ENCODE results near the gene ATXN7. TPM values are rescaled to one million over a fixed set of nuclear protein-coding genes. Genes with fewer than 3 reads are reported as not detected.

The ATXN7 gene
- polyA plus RNA-seq, 3 donors from 2014 or later, result 5.5 to 11.3 (median 6.0) TPM

DNA sequence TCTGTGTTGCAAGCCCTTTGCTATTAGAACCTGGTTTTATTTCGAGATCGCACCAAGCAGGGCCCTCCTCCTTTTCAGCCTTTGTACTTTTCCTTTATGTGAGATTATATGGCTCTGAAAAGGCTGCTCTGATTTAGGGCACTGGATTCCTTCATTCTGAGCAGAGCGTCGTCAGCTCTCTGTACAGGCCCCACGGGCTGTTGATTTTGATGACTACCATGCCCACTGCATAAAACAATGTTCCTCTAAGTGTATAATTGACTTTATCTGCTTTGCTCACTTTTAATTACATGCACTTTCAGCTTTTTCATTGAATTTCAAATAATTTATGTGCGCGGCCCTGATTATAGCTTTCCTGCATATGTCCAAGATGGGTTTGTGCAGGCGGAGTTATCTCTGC is 164.0 kb downstream of the ATXN7 start:
- no peak overlapping the region for H3K27ac Mint-ChIP-seq
- H3K4me1 Mint-ChIP-seq, result peaks cover 23 to 26% of the 10 kb centered on the region in 2 donors
- H3K4me3 Mint-ChIP-seq, result no peak overlapping the region

DNA sequence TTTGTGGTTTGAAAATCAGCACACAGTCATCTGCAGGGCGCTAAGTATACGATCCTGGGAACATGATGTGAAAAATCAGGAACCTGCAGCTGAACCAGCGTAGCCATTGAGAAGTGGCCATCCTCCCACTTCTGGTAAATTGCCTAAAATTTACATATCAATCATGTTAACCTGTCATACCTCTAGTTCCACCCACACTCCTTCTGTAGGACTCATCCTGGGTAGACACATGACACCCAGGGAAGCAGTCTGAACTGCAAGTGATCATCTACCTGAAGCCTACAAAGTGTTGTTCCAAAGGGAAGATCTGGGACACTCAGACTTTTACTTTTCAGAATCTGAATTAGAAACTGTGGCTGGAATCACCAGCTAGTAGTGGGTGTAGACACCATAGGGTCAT is 165.1 kb downstream of the ATXN7 start:
- Mint-ChIP-seq H3K27ac (no peak overlapping the region), H3K4me3 (peak overlapping the region in 1 of 5 donors; percentile 0), H3K36me3 (no peaks in the 10 kb centered on the region), H3K4me1 (peaks cover 17 to 19% of the 10 kb centered on the region in 2 donors), H3K27me3 (ENCODE audit: low read depth in 3 of 3) (peaks cover 7 to 11% (median 9%) of the 10 kb centered on the region in 3 donors), H3K9me3 (peaks cover 0 to 2% (median 0%) of the 10 kb centered on the region in 6 donors)
- no peak for DNase-seq

More for the DNA sequence above, 164.0 kb downstream of the ATXN7 start:
- DNase-seq, result no peak
- H3K36me3 Mint-ChIP-seq, result no peaks in the 10 kb centered on the region
- H3K27me3 Mint-ChIP-seq (ENCODE audit: low read depth in 3 of 3), result peaks cover 7 to 14% (median 13%) of the 10 kb centered on the region in 3 donors
- peaks cover 0 to 2% (median 0%) of the 10 kb centered on the region in 6 donors for H3K9me3 Mint-ChIP-seq

DNA sequence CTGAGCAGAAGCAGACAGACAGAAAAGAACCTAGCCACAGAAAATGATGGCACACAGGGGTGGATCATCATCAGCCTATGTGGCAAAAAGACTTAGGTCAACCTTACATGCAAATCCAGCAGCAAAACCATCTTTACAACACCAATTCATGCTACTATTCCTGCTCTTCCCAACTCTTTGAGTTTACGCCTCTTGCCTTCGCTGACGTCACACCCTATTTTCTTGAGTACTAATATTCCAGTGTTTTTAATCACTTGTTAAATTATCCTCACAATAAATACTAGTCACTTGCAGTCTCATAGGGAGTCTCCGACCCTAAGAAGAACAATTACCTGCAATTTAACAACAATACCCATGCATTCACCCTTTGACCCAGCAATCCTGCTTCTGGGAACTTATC is 165.6 kb downstream of the ATXN7 start:
- no peak overlapping the region for H3K4me3 Mint-ChIP-seq
- DNase-seq, result no peak
- peaks cover 7 to 13% (median 11%) of the 10 kb centered on the region in 3 donors for H3K27me3 Mint-ChIP-seq (ENCODE audit: low read depth in 3 of 3)
- peaks cover 0 to 4% (median 0%) of the 10 kb centered on the region in 6 donors for H3K9me3 Mint-ChIP-seq
- H3K4me1 Mint-ChIP-seq, result peaks cover 11 to 13% of the 10 kb centered on the region in 2 donors
- H3K27ac Mint-ChIP-seq, result no peak overlapping the region
- H3K36me3 Mint-ChIP-seq, result no peaks in the 10 kb centered on the region

DNA sequence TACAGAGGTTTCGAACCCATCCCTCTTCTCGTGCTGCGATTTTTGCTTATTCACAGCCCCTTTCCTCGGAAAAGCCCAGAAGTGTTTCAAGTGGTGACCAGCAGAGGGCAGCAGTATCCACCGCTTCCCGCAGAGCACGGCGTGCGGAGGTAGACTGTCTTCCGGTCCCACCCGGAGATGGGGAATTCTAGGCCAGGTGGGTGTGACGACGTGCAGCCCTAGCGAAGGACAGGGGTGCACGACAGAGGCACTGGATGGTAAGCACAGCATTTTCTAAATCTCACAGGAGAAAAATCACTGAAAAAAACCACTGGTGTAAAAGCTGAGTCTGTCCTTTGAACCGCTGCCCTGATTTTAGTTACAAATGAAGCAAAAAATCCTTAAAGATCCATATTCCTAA is 167.1 kb downstream of the ATXN7 start:
- peak; percentile 62 to 66 (median 63) for DNase-seq
- Mint-ChIP-seq H3K4me3 (peak overlapping the region; percentile 84 to 94 (median 90)), H3K9me3 (peaks cover 0 to 4% (median 0%) of the 10 kb centered on the region in 6 donors), H3K27ac (peak overlapping the region; percentile 5 to 79 (median 66)), H3K36me3 (no peaks in the 10 kb centered on the region), H3K4me1 (peaks cover 8 to 10% of the 10 kb centered on the region in 2 donors), H3K27me3 (ENCODE audit: low read depth in 3 of 3) (peaks cover 7 to 14% (median 11%) of the 10 kb centered on the region in 3 donors)

DNA sequence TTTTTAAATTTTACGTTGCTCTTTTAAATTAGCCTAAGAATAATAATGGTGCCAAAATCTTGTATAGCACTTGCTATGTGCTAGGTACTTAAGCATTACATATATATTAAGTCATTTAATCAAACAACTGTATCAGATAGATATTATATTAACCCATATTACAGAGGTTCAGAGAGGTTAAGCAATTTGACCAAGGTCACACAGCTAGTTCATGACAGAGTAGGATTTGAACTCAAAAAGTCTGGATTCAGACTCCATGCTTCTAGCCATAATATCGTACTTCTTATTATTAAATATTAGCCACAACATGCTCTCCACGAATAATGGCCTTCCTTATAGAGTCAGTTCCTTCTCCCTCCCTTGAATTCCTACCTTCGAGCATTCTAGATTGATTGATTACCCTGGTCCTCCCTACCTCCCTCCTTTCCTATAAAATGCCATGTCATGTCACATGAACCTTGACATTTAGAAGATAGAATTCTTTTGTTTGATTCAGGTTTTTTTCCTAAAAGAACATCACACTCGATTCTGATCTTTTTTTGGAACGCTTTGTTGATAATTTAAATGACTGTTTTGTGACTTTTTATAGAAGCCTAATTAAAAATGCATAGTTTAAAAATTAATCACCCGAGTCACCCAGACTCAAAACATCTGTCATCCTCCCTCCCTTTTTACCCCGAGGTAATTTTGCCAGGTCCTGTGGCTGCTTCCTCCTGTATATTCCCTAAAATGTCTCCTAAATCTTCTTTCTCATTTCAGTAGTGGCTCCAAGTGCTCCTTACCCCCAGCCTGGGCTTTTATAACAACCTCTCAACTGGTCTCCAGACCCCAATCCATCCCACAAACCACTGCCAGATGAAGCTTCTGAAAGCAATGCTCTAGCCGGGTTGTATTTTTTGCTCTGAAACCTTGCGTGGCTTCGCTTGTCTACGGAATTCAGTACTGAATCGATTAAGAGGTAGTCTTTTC is 168.2 kb downstream of the ATXN7 start:
- H3K36me3 Mint-ChIP-seq, result no peaks in the 10 kb centered on the region
- peaks cover 8 to 10% of the 10 kb centered on the region in 2 donors for H3K4me1 Mint-ChIP-seq
- H3K27me3 Mint-ChIP-seq (ENCODE audit: low read depth in 3 of 3), result peaks cover 7 to 14% (median 13%) of the 10 kb centered on the region in 3 donors
- peak overlapping the region in 3 of 5 donors; percentile 9 to 93 (median 27) for H3K4me3 Mint-ChIP-seq
- H3K27ac Mint-ChIP-seq, result no peak overlapping the region
- no peak for DNase-seq
- H3K9me3 Mint-ChIP-seq, result peaks cover 0 to 4% (median 0%) of the 10 kb centered on the region in 6 donors

DNA sequence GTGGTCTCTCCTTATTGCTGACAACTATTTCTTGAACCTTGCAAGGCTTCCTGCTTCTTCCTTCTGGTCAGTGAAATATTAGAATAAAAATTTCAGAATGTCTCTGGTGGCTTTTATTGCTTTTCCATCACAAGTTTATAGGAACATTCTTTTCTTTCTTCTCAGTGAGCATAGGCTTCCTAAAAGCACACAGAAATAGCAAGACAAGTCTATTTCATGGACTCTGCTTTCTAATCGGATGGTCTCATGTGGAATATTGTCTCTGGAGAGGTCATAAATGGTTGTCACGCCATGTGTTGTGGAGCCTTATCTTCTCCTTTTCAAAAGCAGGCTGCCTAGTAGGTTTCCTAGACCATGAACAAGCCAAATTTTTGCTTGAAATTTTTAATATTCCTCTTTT is 169.4 kb downstream of the ATXN7 start:
- H3K9me3 Mint-ChIP-seq, result peaks cover 0 to 4% (median 0%) of the 10 kb centered on the region in 6 donors

DNA sequence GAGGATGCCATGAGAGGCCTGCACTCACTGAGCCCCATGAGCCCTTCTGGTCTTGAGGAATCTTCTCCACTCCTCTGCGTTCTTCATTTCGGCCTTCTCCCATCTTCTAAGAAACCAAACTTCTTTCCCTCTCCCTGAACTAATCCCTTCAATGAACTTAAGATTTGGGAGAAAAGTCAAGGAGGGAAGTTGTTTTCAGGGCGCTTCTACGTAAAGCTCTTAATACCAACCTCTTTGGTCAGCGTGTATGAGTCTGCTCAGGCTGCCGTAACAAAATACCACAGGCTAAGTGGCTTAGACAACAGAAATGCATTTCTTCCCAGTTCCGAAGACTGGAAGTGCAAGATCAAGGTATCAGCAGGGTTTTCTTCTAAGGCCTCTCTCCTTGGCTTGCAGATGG is 173.4 kb downstream of the ATXN7 start:
- peaks cover 0 to 9% (median 7%) of the 10 kb centered on the region in 3 donors for H3K27me3 Mint-ChIP-seq (ENCODE audit: low read depth in 3 of 3)

More for the DNA sequence above, 169.4 kb downstream of the ATXN7 start:
- no peak overlapping the region for H3K27ac Mint-ChIP-seq
- H3K27me3 Mint-ChIP-seq (ENCODE audit: low read depth in 3 of 3), result peaks cover 3 to 12% (median 11%) of the 10 kb centered on the region in 3 donors
- DNase-seq, result no peak
- no peaks in the 10 kb centered on the region for H3K36me3 Mint-ChIP-seq
- H3K4me3 Mint-ChIP-seq, result no peak overlapping the region
- H3K4me1 Mint-ChIP-seq, result peaks cover 8 to 10% of the 10 kb centered on the region in 2 donors

DNA sequence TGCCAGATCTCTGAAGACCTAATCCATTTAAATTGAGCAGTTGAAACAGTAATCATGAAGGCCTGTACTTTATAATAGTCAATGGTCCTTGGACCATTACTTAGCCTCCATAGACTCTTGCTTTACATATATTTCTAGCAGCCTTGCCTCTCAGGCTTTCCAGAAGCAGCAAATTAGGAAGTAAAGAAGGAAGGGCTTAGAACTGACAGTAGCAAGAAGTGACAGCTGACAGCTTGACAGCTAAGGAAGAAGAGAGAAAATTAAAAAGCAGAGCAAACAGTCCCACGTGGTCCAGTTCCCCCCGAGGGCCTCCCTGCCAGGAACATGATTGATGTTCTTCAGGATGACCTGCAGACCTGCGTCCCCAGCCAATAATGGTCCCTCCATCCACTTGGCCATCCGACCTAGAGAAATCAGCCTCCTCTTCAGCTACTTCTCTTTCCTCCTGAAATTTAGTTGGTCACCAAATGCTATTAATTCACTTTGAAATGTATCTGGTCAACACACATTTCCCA is 174.6 kb downstream of the ATXN7 start:
- no peaks in the 10 kb centered on the region for H3K4me1 Mint-ChIP-seq
- H3K27ac Mint-ChIP-seq, result no peak overlapping the region
- no peak for DNase-seq
- H3K36me3 Mint-ChIP-seq, result no peaks in the 10 kb centered on the region
- H3K9me3 Mint-ChIP-seq, result peaks cover 0 to 2% (median 0%) of the 10 kb centered on the region in 6 donors
- no peak overlapping the region for H3K4me3 Mint-ChIP-seq
- peaks cover 6 to 11% (median 7%) of the 10 kb centered on the region in 3 donors for H3K27me3 Mint-ChIP-seq (ENCODE audit: low read depth in 3 of 3)

More for the DNA sequence above, 173.4 kb downstream of the ATXN7 start:
- Mint-ChIP-seq H3K27ac (no peak overlapping the region), H3K4me1 (no peaks in the 10 kb centered on the region), H3K36me3 (no peaks in the 10 kb centered on the region), H3K9me3 (peaks cover 0 to 2% (median 0%) of the 10 kb centered on the region in 6 donors), H3K4me3 (no peak overlapping the region)
- DNase-seq, result no peak

DNA sequence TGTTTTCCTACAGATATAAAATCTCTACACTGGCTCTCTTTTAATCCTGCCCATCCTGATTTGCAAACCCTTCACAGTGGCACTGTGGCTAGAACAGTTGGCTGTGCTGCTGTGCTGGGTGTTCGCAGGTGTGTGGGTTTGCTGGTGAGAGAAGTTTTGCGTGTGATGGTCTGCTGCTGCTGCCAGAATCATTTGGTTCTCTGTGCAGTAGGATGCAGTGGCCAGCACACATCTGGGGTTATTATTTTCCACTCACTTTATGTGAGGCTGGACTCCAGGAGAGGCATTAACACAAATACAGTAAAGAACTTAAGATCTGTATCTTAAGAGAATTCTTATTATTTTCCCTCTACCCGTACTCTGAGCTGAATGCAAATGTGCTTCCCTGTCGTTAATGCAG is 175.7 kb downstream of the ATXN7 start:
- Mint-ChIP-seq H3K27ac (no peak overlapping the region), H3K4me1 (no peaks in the 10 kb centered on the region), H3K27me3 (ENCODE audit: low read depth in 3 of 3) (peaks cover 5 to 13% (median 9%) of the 10 kb centered on the region in 3 donors), H3K4me3 (no peak overlapping the region), H3K9me3 (no peaks in the 10 kb centered on the region), H3K36me3 (no peaks in the 10 kb centered on the region)
- no peak for DNase-seq

DNA sequence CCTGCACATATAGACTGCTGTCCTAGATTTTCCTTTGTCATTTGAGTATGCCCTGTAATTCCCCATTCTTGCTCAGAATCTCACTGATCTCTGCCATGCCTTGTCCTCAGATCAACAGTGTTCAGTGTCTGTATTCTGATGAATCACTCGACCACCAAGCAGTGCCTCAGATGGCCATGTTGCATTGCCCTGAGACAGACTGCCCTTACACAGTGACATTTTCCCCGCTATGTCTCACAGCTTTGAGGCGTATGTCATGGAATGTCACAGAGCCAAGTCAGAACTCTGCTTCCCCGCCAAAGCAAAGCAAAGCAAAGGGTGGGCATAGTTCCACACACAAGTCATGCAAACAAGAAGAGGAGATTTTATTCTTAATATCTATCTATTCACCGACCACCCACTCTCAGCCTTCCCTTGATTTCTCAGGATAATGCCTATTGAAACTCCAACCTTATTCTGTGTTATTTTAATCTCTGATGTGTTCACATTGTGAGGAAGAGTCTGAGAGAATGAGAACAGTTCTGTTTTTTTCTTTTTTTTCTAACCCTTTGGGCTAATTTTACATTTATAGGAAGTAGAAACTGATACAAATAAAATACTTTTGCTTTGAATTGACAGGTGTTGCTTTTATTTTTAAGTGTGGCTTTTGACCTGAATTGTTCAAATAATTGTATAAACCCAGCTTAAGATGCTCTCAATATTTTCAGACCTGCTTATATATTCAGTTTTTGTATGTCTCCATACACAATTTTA is 176.5 kb downstream of the ATXN7 start:
- H3K9me3 Mint-ChIP-seq, result no peaks in the 10 kb centered on the region
- H3K4me3 Mint-ChIP-seq, result no peak overlapping the region
- DNase-seq, result no peak
- H3K27me3 Mint-ChIP-seq (ENCODE audit: low read depth in 3 of 3), result peaks cover 4 to 17% (median 9%) of the 10 kb centered on the region in 3 donors
- no peak overlapping the region for H3K27ac Mint-ChIP-seq
- H3K4me1 Mint-ChIP-seq, result no peaks in the 10 kb centered on the region
- H3K36me3 Mint-ChIP-seq, result no peaks in the 10 kb centered on the region

DNA sequence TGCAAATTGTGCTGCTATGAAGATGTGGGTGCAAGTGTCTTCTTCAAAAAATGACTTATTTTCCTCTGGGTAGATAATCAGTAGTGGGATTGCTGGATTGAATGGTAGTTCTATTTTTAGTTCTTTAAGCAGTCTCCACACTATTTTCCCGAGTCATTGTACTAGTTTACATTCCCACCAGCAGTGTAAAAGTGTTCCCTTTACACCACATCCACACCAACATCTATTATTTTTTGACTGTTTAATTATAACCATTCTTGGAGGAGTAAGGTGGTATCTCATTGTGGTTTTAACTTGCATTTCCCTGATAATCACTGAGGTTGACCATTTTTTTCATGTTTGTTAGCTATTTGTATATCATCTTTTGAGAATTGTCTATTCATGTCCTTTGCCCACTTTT is 179.3 kb downstream of the ATXN7 start:
- Mint-ChIP-seq H3K36me3 (no peaks in the 10 kb centered on the region), H3K27me3 (ENCODE audit: low read depth in 3 of 3) (peaks cover 3 to 20% (median 7%) of the 10 kb centered on the region in 3 donors), H3K4me1 (no peaks in the 10 kb centered on the region), H3K27ac (no peak overlapping the region), H3K9me3 (no peaks in the 10 kb centered on the region), H3K4me3 (no peak overlapping the region)
- no peak for DNase-seq

DNA sequence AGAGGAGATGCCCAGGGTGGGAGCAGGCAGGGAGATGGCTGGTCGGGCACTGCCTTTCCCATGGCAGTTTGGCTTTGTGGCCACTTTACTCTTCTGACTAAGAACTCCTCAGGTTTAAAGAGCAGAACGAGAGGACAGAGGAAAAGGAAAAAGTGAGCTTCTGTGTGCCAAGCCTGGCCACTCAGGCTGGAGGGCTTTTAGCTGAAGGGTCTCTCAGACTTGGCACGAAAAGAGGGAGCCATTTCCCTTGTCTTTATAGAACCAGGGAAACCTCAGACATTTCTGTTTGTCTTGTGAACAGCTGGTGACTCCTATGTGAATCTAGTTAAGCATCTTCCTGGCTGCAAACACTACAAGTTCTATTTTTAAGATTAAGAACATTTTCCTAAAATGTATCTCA is 182.9 kb downstream of the ATXN7 start:
- peaks cover 0 to 23% (median 7%) of the 10 kb centered on the region in 3 donors for H3K27me3 Mint-ChIP-seq (ENCODE audit: low read depth in 3 of 3)
- peaks cover 0 to 2% (median 0%) of the 10 kb centered on the region in 6 donors for H3K9me3 Mint-ChIP-seq
- H3K27ac Mint-ChIP-seq, result no peak overlapping the region
- DNase-seq, result no peak
- no peaks in the 10 kb centered on the region for H3K36me3 Mint-ChIP-seq
- H3K4me1 Mint-ChIP-seq, result no peaks in the 10 kb centered on the region
- no peak overlapping the region for H3K4me3 Mint-ChIP-seq

DNA sequence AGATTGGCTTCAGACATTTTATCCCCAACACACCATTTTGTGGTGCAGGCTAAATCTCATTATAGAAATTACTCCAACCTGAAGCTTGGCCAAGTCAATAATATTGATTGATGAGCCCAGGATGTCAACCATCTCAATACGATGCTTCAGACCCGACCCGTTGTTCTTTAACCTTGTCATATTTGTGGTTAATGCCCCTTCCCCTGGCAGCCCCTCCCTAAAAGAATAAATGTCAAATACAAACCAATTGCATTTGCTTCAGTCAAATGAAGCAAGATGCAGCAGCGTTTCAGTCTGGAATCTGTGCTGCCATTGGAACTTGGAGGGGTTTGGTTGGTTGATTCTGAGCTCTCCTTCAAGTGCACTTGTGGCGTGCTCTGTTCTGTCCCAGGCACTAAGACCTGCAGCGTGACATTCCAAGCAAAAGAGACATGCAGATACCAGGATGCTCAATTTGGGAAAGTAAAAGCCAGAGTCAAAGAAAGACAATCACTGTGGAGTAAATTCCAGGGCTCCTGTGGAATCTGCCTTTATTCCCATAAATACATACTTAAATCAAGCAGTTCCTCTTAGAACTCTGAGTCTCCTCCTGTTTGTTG is 183.4 kb downstream of the ATXN7 start:
- Mint-ChIP-seq H3K36me3 (no peaks in the 10 kb centered on the region), H3K9me3 (peaks cover 0 to 2% (median 0%) of the 10 kb centered on the region in 6 donors), H3K4me3 (no peak overlapping the region), H3K27me3 (ENCODE audit: low read depth in 3 of 3) (peaks cover 0 to 23% (median 7%) of the 10 kb centered on the region in 3 donors), H3K27ac (no peak overlapping the region), H3K4me1 (no peaks in the 10 kb centered on the region)
- DNase-seq, result no peak

Measured in immature natural killer cell (primary cell).